Panc1 (cell line): Measurements from ENCODE around the gene FAM3C. TPM values are rescaled to one million over a fixed set of nuclear protein-coding genes. Genes with fewer than 3 reads are reported as not detected.
A peak's percentile ranks its signal among the peaks of the same experiment; 100 is the strongest.

Experiments
- ATAC-seq: fragments of 200-7000 bp; cut with Tn5 transposase; 2 replicates; pipeline ENCODE4 v1.9.1; 2020; ENCODE audit warnings: mild to moderate bottlenecking, moderate library complexity
- BruUV-seq: library from RNA; stranded (reverse); fragments of 400-500 nt; replicated peaks from 2 replicates; lab custom pipeline; 2021; lab: Mats Ljungman, UMichigan
- CTCF ChIA-PET: fragments of 300-600 bp; sonication (Branson Sonifier 250); formaldehyde crosslinking; loops from one replicate; lab custom pipeline; 2022; ENCODE audit warnings: antibody characterized with exemption; lab: Charles Lee
- POLR2A ChIA-PET: fragments of 300-600 bp; sonication (Branson Sonifier 250); formaldehyde crosslinking; loops from one replicate; lab custom pipeline; 2022; ENCODE audit warnings: antibody characterized with exemption; lab: Charles Lee
- DNase-seq: peaks from one replicate; pipeline ENCODE4 v3.0.0-alpha.2; 2010; ENCODE audit warnings: low read depth, low spot score
- H3K27ac ChIP-seq: 2 replicates; pipeline ENCODE4 v1.5.1; 2011; ENCODE audit warnings: mild to moderate bottlenecking, low read length, inconsistent platforms
- H3K27me3 ChIP-seq: fragments of 200-500 bp; sonication (Bioruptor generic); 2 replicates; pipeline ENCODE4 v1.6.0; 2014; ENCODE audit warnings: low read length, inconsistent platforms; ENCODE audit not compliant: control insufficient read depth, insufficient read depth
- H3K36me3 ChIP-seq: fragments of 200-500 bp; sonication (Bioruptor generic); 2 replicates; pipeline ENCODE4 v1.5.1; 2014; ENCODE audit warnings: inconsistent platforms, mild to moderate bottlenecking, low read length, moderate library complexity; ENCODE audit not compliant: control insufficient read depth, insufficient read depth
- H3K4me1 ChIP-seq: 2 replicates; pipeline ENCODE4 v1.5.1; 2011; ENCODE audit warnings: inconsistent platforms, mild to moderate bottlenecking, low read length, moderate library complexity; ENCODE audit not compliant: control insufficient read depth, insufficient read depth
- H3K4me3 ChIP-seq, 2 experiments: 2 replicates each; pipeline ENCODE4 v1.5.1; 2011 to 2012; ENCODE audit warnings: low read depth in 2 of 2, low read length in 2 of 2, mild to moderate bottlenecking in 2 of 2, inconsistent platforms in 1 of 2, moderate library complexity in 1 of 2
- H3K9me3 ChIP-seq: fragments of 200-500 bp; sonication (Bioruptor generic); 2 replicates; pipeline ENCODE4 v1.5.1; 2014; ENCODE audit warnings: low read depth, mild to moderate bottlenecking, inconsistent platforms, low read length, moderate library complexity; ENCODE audit not compliant: control insufficient read depth, insufficient read depth
- POLR2AphosphoS5 ChIP-seq: IDR thresholded peaks from 2 replicates; pipeline ENCODE4 v1.6.1; 2012; ENCODE audit warnings: mild to moderate bottlenecking, low read depth, low read length, moderate library complexity
- SIN3A ChIP-seq: IDR thresholded peaks from 2 replicates; pipeline ENCODE4 v1.6.1; 2012; ENCODE audit warnings: low read depth, mild to moderate bottlenecking, low read length, moderate library complexity, borderline replicate concordance; ENCODE audit not compliant: insufficient read depth
- TCF7L2 ChIP-seq: IDR thresholded peaks from 2 replicates; pipeline ENCODE4 v1.6.1; 2011; ENCODE audit warnings: mild to moderate bottlenecking, low read depth, low read length, inconsistent platforms
- in situ Hi-C: cut with HindIII; loops from 2 replicates; pipeline ENCODE4 v1.10.0; 2016; ENCODE audit warnings: low sequenced_read_pairs, low pct_unique_long_range_greater_than_20kb
- intact Hi-C: fragments of 100-400 bp; cut with micrococcal nuclease; formaldehyde crosslinking; loops from one replicate; pipeline ENCODE4 v1.10.0; 2022; ENCODE audit not compliant: unreplicated experiment
- total RNA-seq: library from RNA; stranded (reverse); gene quantifications from one replicate; pipeline ENCODE4 v1.2.1, GENCODE V29; 2021; ENCODE audit not compliant: unreplicated experiment
- TF ChIP-seq, protein P1 (sequence below), 2 experiments: IDR thresholded peaks; 2 replicates each; pipeline ENCODE4 v1.6.1; 2011 to 2012; ENCODE audit warnings: low read depth in 2 of 2, control low read depth in 1 of 2, low read length in 1 of 2, mild to moderate bottlenecking in 1 of 2, moderate library complexity in 1 of 2; ENCODE audit not compliant: insufficient read depth in 1 of 2
- TF ChIP-seq, protein P2 (sequence below): fragments of 450-650 bp; IDR thresholded peaks from 2 replicates; pipeline ENCODE4 v1.5.1; 2017; ENCODE audit warnings: mild to moderate bottlenecking

FAM3C gene
- total RNA-seq, 1 experiment from 2014 or later = 55.4 TPM

DNA sequence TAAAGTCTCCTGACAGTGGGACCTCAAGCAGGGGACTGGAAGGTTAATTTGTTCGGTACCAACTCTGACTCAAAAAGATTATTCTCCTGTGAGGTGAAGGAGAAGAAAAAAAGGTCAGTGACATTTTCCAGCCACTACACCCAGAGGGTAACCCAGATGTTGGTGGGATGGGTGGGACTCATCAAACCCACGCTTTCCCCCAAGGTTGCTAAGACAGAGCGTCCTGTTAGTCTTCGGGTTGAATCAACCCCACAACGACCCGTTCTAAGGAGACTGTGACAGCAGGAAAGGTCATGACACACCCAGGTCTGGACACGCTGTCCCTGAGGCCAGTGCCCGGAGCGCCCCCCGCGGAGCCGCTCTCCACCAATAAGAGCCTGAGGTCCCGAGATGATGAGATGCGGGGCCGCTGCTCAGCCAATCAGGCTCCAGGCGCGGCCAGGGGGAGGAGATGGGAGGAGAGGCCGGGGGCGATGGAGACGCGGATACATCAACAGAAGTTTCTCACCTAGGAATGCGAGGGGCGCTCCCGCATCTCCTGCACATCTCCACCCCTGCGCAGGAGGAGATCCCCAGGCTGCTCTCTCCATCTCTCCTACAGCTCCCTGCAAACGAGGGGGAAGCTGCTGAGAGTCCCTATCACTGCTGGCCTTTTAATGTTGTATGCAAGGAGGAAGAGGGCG lies 67.5 kb downstream of the FAM3C start, which contains the start of gene WNT16:
Gene WNT16, plus strand, starts transcription at position 493 of the 683 bp plus-strand sequence. CDS start 293 bp downstream, outside the sequence.
- H3K9me3 ChIP-seq = no peaks in the 10 kb centered on the region
- intact Hi-C loops = no loop called here
- peaks cover 46% of the 10 kb centered on the region for H3K27me3 ChIP-seq
- in situ Hi-C loops = no loop called here
- ChIA-PET CTCF (no interaction called here), POLR2A (no interaction called here)
- no peak within 1 kb of the TSS for H3K27ac ChIP-seq
- ATAC-seq = peak; percentile 16; the same call in 1 of the 2 replicates
- no peak for DNase-seq
- no peaks in the 10 kb centered on the region for H3K4me1 ChIP-seq
- no TSS peak for BruUV-seq
- H3K4me3 ChIP-seq = peak within 1 kb of the TSS; percentile 36 to 54
- H3K36me3 ChIP-seq = peaks cover 5% of the 10 kb centered on the region; the same call in 1 of the 2 replicates
- TF ChIP-seq TCF7L2 (no peak), SIN3A (no peak), POLR2AphosphoS5 (no peak)
- TF ChIP-seq, protein P1, sequence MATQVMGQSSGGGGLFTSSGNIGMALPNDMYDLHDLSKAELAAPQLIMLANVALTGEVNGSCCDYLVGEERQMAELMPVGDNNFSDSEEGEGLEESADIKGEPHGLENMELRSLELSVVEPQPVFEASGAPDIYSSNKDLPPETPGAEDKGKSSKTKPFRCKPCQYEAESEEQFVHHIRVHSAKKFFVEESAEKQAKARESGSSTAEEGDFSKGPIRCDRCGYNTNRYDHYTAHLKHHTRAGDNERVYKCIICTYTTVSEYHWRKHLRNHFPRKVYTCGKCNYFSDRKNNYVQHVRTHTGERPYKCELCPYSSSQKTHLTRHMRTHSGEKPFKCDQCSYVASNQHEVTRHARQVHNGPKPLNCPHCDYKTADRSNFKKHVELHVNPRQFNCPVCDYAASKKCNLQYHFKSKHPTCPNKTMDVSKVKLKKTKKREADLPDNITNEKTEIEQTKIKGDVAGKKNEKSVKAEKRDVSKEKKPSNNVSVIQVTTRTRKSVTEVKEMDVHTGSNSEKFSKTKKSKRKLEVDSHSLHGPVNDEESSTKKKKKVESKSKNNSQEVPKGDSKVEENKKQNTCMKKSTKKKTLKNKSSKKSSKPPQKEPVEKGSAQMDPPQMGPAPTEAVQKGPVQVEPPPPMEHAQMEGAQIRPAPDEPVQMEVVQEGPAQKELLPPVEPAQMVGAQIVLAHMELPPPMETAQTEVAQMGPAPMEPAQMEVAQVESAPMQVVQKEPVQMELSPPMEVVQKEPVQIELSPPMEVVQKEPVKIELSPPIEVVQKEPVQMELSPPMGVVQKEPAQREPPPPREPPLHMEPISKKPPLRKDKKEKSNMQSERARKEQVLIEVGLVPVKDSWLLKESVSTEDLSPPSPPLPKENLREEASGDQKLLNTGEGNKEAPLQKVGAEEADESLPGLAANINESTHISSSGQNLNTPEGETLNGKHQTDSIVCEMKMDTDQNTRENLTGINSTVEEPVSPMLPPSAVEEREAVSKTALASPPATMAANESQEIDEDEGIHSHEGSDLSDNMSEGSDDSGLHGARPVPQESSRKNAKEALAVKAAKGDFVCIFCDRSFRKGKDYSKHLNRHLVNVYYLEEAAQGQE (IDR thresholded peaks at IDR 0.05; ENCODE audit: insufficient read depth in 1 of 2, low read depth in 2 of 2, low read length in 1 of 2) = no peak
- TF ChIP-seq, protein P2, sequence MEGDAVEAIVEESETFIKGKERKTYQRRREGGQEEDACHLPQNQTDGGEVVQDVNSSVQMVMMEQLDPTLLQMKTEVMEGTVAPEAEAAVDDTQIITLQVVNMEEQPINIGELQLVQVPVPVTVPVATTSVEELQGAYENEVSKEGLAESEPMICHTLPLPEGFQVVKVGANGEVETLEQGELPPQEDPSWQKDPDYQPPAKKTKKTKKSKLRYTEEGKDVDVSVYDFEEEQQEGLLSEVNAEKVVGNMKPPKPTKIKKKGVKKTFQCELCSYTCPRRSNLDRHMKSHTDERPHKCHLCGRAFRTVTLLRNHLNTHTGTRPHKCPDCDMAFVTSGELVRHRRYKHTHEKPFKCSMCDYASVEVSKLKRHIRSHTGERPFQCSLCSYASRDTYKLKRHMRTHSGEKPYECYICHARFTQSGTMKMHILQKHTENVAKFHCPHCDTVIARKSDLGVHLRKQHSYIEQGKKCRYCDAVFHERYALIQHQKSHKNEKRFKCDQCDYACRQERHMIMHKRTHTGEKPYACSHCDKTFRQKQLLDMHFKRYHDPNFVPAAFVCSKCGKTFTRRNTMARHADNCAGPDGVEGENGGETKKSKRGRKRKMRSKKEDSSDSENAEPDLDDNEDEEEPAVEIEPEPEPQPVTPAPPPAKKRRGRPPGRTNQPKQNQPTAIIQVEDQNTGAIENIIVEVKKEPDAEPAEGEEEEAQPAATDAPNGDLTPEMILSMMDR = no peak

DNA sequence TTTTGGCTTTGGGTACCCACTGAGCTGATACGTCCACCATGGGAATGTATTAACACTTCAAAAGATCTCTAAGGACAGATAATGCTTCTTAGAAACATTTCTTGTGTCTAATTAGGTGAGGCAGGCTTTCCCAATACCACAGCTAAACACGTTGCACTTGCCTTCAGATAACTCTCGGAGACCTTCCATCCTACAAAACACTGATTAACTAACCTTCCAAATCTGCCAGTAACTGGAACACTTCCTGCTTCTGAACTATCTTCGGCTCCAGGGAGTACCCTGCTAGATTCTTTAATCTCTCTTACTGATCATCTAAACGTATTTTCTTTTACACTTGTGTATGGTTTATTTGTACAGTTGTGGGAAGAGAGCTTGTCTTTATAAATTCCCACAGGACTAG lies 68.4 kb downstream of the FAM3C start:
- no TSS peak for BruUV-seq
- Histone ChIP-seq H3K4me3 (no peak overlapping the region), H3K9me3 (no peaks in the 10 kb centered on the region), H3K36me3 (peaks cover 5% of the 10 kb centered on the region; the same call in 1 of the 2 replicates), H3K27me3 (peaks cover 36% of the 10 kb centered on the region), H3K4me1 (no peaks in the 10 kb centered on the region), H3K27ac (no peak overlapping the region)
- DNase-seq (no peak), ATAC-seq (no peak)
- intact Hi-C loops = no loop called here
- TF ChIP-seq, protein P2 = no peak
- TF ChIP-seq, protein P1 (IDR thresholded peaks at IDR 0.05; ENCODE audit: insufficient read depth in 1 of 2, low read depth in 2 of 2, low read length in 1 of 2) = no peak
- TF ChIP-seq POLR2AphosphoS5 (no peak), SIN3A (no peak), TCF7L2 (no peak)
- ChIA-PET CTCF (interaction anchor here (0.7 kb wide), 1 partner anchor 69 kb away, joined by 4 read pairs; no protein-coding TSS in a partner anchor), POLR2A (no interaction called here)
- in situ Hi-C loops = no loop called here
